LNCAP (cell line): ENCODE results near the gene SOCS1.

Experiments
- TF ChIP-seq, protein P1 (sequence below): fragments of 450-650 bp; IDR thresholded peaks from 2 replicates; pipeline ENCODE4 v1.5.1; 2017; ENCODE audit warnings: mild to moderate bottlenecking

SOCS1 gene

DNA sequence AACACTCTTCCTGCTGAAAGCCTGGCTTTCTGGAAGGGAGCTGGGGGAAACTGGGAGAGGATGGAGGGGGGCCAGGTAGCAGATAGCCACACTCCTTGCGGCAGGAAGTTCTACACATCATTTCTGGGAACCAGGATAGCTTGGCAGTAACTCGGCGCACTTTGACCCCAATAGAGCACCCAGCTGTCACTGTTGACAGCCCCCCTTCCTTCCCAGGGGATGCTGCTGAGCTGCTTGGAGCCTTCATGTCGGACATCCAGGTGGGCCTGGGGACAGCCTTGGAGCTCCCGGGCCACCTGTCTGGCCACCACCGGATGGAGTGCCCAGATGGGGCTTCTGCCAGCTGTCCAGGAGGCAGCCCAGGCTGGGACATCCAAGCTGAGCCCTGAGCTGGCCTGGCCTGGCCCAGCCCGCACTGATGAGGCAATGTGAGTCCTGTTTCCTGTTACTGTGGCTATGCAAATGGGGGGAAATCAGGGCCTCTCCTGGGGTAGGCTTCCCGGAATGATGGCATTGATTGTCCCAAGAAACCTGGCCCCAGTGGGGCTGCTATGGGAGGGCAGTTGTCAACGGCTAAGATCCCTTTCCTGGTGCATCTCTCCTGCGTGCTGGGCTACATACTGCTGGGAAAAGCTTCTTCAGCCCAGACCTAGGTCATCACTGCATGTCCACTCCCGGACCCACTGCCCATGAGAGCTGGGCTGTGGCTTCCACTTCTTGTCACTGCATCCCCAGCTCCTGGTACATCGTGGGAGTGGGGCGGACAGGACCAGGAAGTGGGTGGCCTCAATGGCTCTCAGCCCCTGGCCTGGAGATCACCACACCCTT lies 50.0 kb downstream of the SOCS1 start:
- TF ChIP-seq, protein P1, sequence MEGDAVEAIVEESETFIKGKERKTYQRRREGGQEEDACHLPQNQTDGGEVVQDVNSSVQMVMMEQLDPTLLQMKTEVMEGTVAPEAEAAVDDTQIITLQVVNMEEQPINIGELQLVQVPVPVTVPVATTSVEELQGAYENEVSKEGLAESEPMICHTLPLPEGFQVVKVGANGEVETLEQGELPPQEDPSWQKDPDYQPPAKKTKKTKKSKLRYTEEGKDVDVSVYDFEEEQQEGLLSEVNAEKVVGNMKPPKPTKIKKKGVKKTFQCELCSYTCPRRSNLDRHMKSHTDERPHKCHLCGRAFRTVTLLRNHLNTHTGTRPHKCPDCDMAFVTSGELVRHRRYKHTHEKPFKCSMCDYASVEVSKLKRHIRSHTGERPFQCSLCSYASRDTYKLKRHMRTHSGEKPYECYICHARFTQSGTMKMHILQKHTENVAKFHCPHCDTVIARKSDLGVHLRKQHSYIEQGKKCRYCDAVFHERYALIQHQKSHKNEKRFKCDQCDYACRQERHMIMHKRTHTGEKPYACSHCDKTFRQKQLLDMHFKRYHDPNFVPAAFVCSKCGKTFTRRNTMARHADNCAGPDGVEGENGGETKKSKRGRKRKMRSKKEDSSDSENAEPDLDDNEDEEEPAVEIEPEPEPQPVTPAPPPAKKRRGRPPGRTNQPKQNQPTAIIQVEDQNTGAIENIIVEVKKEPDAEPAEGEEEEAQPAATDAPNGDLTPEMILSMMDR, result no peak

DNA sequence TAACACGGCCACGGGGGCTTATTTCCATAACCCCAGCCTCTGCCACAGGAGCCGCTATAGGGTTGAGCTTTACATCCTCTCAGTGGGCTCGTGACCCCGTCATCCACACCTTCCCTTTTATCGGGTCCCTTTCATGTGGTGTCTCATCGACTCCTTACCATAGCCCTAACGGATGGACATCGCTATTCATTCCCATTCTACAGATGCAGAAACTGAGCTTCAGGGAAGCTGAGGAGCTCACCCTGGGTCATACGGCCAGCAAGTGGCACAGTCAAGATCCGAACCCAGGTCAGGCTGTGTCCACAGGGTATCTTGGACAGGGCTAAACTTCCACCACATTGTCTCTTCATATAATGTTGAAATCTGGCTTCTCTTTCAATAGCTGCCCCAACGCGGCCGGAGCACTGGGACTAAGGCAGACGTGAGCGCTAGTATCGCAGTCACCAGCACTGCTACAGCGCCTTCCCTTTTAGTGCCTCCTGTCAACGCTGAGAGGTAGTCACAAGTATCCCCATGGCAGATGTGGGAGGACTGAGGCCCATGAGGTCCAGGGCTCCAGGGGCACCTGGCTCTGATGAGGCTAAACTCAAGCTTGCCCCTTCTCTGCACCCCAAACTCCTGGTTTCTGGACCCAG lies 50.8 kb downstream of the SOCS1 start:
- TF ChIP-seq, protein P1, result no peak

DNA sequence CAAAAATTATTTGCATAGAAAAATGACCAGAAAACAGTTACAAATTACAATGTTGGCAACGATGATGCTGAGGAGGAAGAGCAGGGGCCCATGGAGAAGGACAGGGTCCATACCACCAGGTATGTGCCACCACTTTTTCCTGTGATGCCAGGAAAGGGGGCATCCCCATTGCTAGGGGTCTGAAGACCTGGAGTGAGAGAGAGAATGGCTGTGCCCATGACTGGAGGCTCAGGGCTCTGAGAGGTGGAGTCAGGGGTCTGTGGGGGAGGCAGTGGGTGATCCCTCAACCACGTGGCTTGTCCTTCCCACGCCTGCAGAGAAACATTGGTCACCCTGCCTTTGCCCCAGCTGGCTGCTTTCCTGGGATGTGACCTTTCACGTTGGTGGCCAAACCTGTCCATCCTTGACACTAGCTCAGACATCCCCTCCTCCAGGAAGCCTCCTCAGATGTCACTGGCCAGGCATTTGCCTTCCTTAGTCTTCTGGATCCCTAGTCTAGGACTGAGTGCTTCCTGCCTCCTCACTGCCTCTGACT lies 51.4 kb downstream of the SOCS1 start:
- TF ChIP-seq, protein P1, result no peak
